ENCODE data around the gene KIN. TPM values are rescaled to one million over a fixed set of nuclear protein-coding genes. Genes with fewer than 3 reads are reported as not detected.

Gene KIN
- total and polyA plus RNA-seq, 2 donors from 2014 or later, result 10.8 to 12.9 TPM

DNA sequence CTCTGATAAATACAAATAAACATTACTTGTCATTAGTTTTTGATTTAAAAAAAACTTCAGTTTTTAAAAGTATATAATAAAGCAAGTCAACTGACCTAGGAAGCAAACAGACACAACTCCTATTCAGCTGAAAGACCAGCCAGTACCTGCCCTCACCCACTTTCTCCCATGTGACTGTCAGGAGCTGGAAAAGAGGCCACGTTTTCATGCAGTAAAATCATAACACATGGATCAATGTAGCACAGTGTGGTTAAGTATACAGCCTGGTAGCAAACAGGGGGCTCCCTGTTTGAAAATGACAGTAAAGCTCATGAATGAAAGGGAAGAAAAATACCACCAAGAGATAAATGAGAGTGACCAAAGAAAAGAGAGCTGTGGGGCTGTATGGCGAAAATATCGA is 21.6 kb downstream of the KIN start:
- Histone ChIP-seq H3K9me3 (ENCODE audit: control insufficient read depth in 2 of 3, insufficient read depth in 1 of 3, low read length in 3 of 3) (no peaks in the 10 kb centered on the region), H3K36me3 (ENCODE audit: control insufficient read depth in 2 of 3, insufficient read depth in 3 of 3, low read length in 3 of 3) (peaks cover 5 to 35% (median 17%) of the 10 kb centered on the region in 3 donors), H3K4me3 (ENCODE audit: low read length in 3 of 3) (no peak overlapping the region), H3K4me1 (ENCODE audit: control insufficient read depth in 2 of 3, insufficient read depth in 2 of 3, low read depth in 1 of 3, low read length in 3 of 3) (no peaks in the 10 kb centered on the region), H3K27me3 (ENCODE audit: control insufficient read depth, insufficient read depth, low read length) (no peaks in the 10 kb centered on the region), H3K27ac (ENCODE audit: low read depth in 2 of 2, low read length in 2 of 2) (no peak overlapping the region), H3K9ac (ENCODE audit: low read length in 3 of 3) (no peak overlapping the region)
- intact Hi-C loops (cut with DNase I), result no loop called here
- FAIRE-seq, result no peak
- no peak for DNase-seq
- TF ChIP-seq, protein P1, sequence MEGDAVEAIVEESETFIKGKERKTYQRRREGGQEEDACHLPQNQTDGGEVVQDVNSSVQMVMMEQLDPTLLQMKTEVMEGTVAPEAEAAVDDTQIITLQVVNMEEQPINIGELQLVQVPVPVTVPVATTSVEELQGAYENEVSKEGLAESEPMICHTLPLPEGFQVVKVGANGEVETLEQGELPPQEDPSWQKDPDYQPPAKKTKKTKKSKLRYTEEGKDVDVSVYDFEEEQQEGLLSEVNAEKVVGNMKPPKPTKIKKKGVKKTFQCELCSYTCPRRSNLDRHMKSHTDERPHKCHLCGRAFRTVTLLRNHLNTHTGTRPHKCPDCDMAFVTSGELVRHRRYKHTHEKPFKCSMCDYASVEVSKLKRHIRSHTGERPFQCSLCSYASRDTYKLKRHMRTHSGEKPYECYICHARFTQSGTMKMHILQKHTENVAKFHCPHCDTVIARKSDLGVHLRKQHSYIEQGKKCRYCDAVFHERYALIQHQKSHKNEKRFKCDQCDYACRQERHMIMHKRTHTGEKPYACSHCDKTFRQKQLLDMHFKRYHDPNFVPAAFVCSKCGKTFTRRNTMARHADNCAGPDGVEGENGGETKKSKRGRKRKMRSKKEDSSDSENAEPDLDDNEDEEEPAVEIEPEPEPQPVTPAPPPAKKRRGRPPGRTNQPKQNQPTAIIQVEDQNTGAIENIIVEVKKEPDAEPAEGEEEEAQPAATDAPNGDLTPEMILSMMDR (IDR thresholded peaks at IDR 0.05; ENCODE audit: borderline replicate concordance, extremely low read depth, insufficient read depth), result no peak

DNA sequence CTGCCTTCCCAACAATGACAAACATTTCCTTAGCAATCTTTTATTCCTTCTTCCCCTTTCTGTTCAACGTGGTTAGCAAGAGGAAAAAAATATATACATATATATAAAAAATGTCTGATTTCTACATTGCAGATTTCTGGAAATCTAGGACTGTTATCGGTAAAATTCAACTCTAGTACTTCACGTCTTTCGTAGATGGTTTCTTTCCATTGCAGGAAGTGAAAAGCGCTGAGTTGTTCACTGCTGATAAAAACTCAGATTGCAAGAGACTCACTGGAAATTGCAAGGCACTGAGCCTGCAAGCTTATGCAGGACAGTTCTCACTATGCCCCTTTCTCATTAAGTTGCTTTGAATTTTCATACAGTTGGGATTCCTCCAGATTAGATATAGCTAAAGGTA is 23.9 kb downstream of the KIN start:
- TF ChIP-seq, protein P1 (IDR thresholded peaks at IDR 0.05; ENCODE audit: borderline replicate concordance, extremely low read depth, insufficient read depth), result no peak
- H3K36me3 ChIP-seq (ENCODE audit: control insufficient read depth in 2 of 3, insufficient read depth in 3 of 3, low read length in 3 of 3), result peaks cover 5 to 33% (median 11%) of the 10 kb centered on the region in 3 donors
- no peak overlapping the region for H3K4me3 ChIP-seq (ENCODE audit: low read length in 3 of 3)
- H3K27ac ChIP-seq (ENCODE audit: low read depth in 2 of 2, low read length in 2 of 2), result no peak overlapping the region
- no peak overlapping the region for H3K9ac ChIP-seq (ENCODE audit: low read length in 3 of 3)
- intact Hi-C loops (cut with DNase I), result no loop called here
- DNase-seq (no peak), FAIRE-seq (no peak)
- no peaks in the 10 kb centered on the region for H3K27me3 ChIP-seq (ENCODE audit: control insufficient read depth, insufficient read depth, low read length)
- no peaks in the 10 kb centered on the region for H3K4me1 ChIP-seq (ENCODE audit: control insufficient read depth in 2 of 3, insufficient read depth in 2 of 3, low read depth in 1 of 3, low read length in 3 of 3)
- H3K9me3 ChIP-seq (ENCODE audit: control insufficient read depth in 2 of 3, insufficient read depth in 1 of 3, low read length in 3 of 3), result no peaks in the 10 kb centered on the region

DNA sequence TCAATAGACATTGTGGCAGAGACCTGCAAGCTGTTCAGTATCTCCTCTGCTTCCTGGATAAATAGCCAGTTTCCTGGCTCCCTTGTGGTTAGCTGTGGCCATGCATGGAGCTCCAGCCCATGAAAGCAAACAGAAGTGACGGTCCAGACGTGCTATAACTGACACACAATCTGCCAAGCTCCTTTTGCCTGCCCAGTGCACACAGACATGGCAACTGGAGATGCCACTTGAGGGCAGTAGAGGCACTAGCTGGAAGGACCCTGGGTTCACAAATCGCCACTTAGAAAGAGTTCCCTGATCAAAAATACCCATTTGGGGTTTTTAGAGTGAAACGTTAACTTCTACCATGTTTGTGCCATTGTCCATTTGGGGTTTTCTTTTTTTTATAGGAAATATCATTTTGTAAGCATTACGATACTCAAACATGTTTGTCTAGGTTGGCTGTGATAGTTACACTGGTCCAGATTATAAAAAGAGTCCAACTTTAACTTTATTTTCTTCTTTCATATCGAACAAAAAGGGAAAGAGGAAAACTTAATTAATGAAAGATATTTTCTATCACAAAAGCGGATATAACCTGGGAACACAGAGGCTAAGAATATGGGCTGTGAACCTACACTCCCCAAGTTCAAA is 31.3 kb downstream of the KIN start:
- H3K36me3 ChIP-seq (ENCODE audit: control insufficient read depth in 2 of 3, insufficient read depth in 3 of 3, low read length in 3 of 3), result peaks cover 12 to 34% (median 16%) of the 10 kb centered on the region in 3 donors

More for the DNA sequence above, 31.3 kb downstream of the KIN start:
- Histone ChIP-seq H3K9ac (ENCODE audit: low read length in 3 of 3) (no peak overlapping the region), H3K27me3 (ENCODE audit: control insufficient read depth, insufficient read depth, low read length) (no peaks in the 10 kb centered on the region), H3K9me3 (ENCODE audit: control insufficient read depth in 2 of 3, insufficient read depth in 1 of 3, low read length in 3 of 3) (no peaks in the 10 kb centered on the region), H3K27ac (ENCODE audit: low read depth in 2 of 2, low read length in 2 of 2) (no peak overlapping the region), H3K4me3 (ENCODE audit: low read length in 3 of 3) (no peak overlapping the region), H3K4me1 (ENCODE audit: control insufficient read depth in 2 of 3, insufficient read depth in 2 of 3, low read depth in 1 of 3, low read length in 3 of 3) (no peaks in the 10 kb centered on the region)
- DNase-seq (no peak), FAIRE-seq (no peak)
- TF ChIP-seq, protein P1 (IDR thresholded peaks at IDR 0.05; ENCODE audit: borderline replicate concordance, extremely low read depth, insufficient read depth), result peak; percentile 36
- intact Hi-C loops (cut with DNase I), result no loop called here
